Esophagus (tissue), 2 donors: ENCODE results near the gene KRTAP5-3. TPM values are rescaled to one million over a fixed set of nuclear protein-coding genes. Genes with fewer than 3 reads are reported as not detected.

Experiments
- H3K27ac ChIP-seq, 2 donors: one replicate each; pipeline ENCODE4 v1.5.1; 2013; ENCODE audit warnings: low read depth in 2 of 2, mild to moderate bottlenecking in 2 of 2, inconsistent platforms in 1 of 2, low read length in 1 of 2, moderate library complexity in 1 of 2
- H3K27me3 ChIP-seq, 2 donors: one replicate each; pipeline ENCODE4 v1.6.1; 2013; ENCODE audit warnings: low read length in 2 of 2, control low read depth in 1 of 2, mild to moderate bottlenecking in 1 of 2; ENCODE audit not compliant: insufficient read depth in 2 of 2, control insufficient read depth in 1 of 2
- H3K36me3 ChIP-seq, 2 donors: one replicate each; pipeline ENCODE4 v1.6.1; 2013; ENCODE audit warnings: low read length in 1 of 2; ENCODE audit not compliant: control insufficient read depth in 2 of 2, insufficient read depth in 2 of 2
- H3K4me1 ChIP-seq, 2 donors: one replicate each; pipeline ENCODE4 v1.6.1; 2013; ENCODE audit warnings: low read length in 1 of 2; ENCODE audit not compliant: control insufficient read depth in 2 of 2, insufficient read depth in 2 of 2
- H3K4me3 ChIP-seq, 2 donors: one replicate each; pipeline ENCODE4 v1.5.1; 2013; ENCODE audit warnings: low read length in 2 of 2, mild to moderate bottlenecking in 2 of 2, low read depth in 1 of 2, moderate library complexity in 1 of 2
- H3K9me3 ChIP-seq, 2 donors: one replicate each; pipeline ENCODE4 v1.6.1; 2013; ENCODE audit warnings: mild to moderate bottlenecking in 2 of 2, low read depth in 1 of 2, low read length in 1 of 2, moderate library complexity in 1 of 2; ENCODE audit not compliant: control insufficient read depth in 2 of 2, insufficient read depth in 1 of 2
- WGBS, 2 donors: extraction: QIAGEN DNeasy Blood & Tissue Kit; methylation state at CpG; one replicate each; pipeline ENCODE4 v1.1.7; 2013; 5-methylcytosine and 5-hydroxymethylcytosine counted together
- polyA plus RNA-seq, 2 donors: library from polyadenylated mRNA; stranded (reverse); fragments of 200-250 nt; gene quantifications; one replicate each; pipeline ENCODE4 v1.2.3, GENCODE V29; 2013
- donor health status: healthy with polysubstance abuse.
- donor health status: Bipolar disorder and iron deficiency.

Gene KRTAP5-3
- polyA plus RNA-seq, 2 donors, result not detected

DNA sequence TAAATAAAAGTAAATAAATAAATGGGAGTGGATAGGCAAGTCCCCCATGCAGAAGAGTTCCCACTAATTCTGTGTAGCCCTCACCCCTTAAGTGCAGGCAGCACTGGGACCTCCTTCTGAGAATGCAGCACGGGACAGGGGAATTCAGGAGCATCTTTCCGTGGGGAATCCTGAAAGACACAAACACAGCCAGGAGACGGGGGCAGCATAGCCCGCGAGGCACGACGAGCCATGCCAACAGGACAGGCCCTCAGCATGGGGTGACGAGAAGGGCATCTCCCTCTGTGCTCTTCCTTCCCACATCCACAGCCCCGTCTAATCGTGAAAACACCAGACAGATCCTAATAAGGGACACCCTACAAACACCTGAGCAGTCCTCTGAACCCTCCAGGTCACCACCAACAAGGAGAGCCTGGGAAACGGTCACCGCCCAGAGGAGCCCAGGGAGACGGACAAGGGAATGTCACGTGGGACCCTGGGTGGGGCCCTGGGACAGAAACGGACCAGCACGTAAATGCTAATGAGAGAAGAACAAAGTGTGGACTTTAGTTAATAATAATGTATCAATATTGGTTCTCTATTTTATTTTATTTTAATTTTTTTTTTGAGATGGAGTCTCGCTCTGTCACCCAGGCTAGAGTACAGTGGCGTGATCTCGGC is 28.2 kb upstream of the KRTAP5-3 start:
- H3K27ac ChIP-seq, result no peak overlapping the region
- no peaks in the 10 kb centered on the region for H3K36me3 ChIP-seq
- H3K27me3 ChIP-seq, result peaks cover 2 to 3% of the 10 kb centered on the region in 2 donors
- 84 to 87% methylated on average over 19 of the region's 19 CpGs for WGBS, 2 donors
- no peak overlapping the region for H3K4me3 ChIP-seq
- H3K4me1 ChIP-seq, result no peaks in the 10 kb centered on the region
- H3K9me3 ChIP-seq, result no peaks in the 10 kb centered on the region

DNA sequence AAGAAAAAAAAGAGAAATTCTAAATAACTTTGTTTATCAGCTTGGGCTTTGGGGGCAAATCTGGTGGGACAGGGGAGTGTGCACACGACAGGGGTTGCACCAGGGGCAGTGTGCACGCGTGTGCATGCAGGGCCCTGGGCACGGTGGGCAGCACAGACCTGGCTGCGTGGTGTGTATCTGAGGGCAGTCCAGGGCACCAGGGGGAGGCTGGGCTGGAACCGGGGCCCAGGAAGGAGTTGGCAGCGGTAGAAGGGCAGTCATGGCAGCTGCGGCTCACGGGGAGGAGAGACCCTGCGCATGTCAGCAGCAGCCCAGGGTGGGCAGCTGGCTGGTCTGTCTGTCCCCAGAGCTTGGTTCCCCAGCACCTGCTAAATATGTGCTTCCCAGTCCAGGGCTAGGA is 25.6 kb upstream of the KRTAP5-3 start:
- peaks cover 0 to 3% of the 10 kb centered on the region in 2 donors for H3K27me3 ChIP-seq

DNA sequence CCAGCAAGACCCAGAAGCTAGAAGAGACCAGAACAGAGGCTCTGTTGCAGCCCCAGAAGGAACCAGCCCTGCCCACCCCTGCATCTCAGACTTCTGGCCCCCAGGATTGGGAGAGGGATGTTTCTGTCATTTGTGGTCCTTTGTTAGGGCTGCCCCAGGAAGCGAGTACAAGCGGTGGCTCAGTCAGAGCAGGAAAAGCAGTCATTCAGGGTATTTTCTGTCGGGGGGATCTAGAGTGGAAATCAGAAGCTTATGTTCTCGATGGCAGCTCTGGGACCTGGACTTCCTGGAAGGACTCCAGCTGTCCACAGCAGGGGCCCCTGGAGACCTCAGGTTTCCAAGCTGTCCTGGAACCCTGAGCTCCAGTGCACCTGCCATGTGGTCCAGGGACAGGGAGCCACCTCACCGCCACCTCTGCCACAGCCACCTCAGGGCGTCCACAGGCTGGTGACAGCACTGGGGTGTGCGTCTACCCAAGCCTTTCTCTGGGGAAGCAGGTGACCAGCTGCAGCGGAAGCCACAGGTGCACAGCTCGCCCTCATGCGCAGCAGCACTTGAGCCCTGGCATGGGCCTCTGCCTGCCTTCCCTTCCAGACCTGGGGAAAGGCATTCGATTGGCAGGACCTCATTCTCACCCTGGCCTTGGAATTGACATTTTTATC is 23.9 kb upstream of the KRTAP5-3 start:
- Histone ChIP-seq H3K27me3 (peaks cover 0 to 3% of the 10 kb centered on the region in 2 donors), H3K36me3 (no peaks in the 10 kb centered on the region), H3K4me3 (no peak overlapping the region), H3K27ac (no peak overlapping the region), H3K4me1 (peaks cover 0 to 3% of the 10 kb centered on the region in 2 donors), H3K9me3 (peaks cover 0 to 4% of the 10 kb centered on the region in 2 donors)
- WGBS, 2 donors, result 65 to 68% methylated on average over 11 of the region's 11 CpGs

More for the DNA sequence above, 25.6 kb upstream of the KRTAP5-3 start:
- H3K36me3 ChIP-seq, result no peaks in the 10 kb centered on the region
- peaks cover 0 to 4% of the 10 kb centered on the region in 2 donors for H3K9me3 ChIP-seq
- WGBS, 2 donors, result 88 to 95% methylated on average over 9 to 10 of the region's 10 CpGs
- peaks cover 0 to 1% of the 10 kb centered on the region in 2 donors for H3K4me1 ChIP-seq
- H3K27ac ChIP-seq, result no peak overlapping the region
- H3K4me3 ChIP-seq, result no peak overlapping the region

DNA sequence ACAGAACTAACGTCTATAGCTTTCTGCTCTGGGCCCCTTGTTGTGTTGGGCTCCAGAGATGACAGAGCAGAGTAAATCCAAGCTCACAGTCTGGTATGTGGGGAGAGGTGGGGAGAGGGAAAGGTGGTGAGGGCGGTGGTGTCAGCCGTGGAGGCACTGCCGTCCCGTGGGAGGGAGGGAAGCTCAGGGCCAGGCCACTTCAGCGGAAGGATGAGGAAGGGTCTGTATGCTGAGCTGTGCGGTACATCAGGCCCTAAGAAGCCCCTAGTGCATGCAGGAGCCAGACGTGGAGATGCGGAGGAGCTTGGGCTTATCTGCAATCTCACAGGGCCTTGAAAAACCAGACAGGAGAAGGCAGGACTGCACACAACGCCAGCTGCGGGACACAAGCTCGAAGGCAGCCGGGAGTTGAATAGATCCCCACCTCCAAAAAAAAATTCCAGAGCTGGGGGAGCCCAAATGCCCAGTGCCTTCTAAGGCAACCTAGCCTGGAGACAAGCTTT is 22.9 kb upstream of the KRTAP5-3 start:
- Histone ChIP-seq H3K36me3 (no peaks in the 10 kb centered on the region), H3K27me3 (peaks cover 0 to 3% of the 10 kb centered on the region in 2 donors), H3K4me3 (no peak overlapping the region), H3K27ac (no peak overlapping the region), H3K4me1 (peaks cover 0 to 3% of the 10 kb centered on the region in 2 donors), H3K9me3 (peaks cover 0 to 4% of the 10 kb centered on the region in 2 donors)
- WGBS, 2 donors, result 62 to 71% methylated on average over 13 of the region's 13 CpGs

DNA sequence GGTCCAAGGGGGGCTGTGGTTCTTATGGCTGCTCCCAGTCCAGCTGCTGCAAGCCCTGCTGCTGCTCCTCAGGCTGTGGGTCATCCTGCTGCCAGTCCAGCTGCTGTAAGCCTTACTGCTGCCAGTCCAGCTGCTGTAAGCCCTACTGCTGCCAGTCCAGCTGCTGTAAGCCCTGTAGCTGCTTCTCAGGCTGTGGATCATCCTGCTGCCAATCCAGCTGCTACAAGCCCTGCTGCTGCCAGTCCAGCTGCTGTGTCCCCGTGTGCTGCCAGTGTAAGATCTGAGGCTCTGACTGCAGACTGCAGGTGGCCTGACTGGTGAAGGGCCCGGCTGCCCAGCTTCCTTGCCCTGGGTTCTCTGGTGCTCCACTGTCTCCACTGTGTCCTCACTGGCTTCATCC is 22.0 kb upstream of the KRTAP5-3 start:
- peaks cover 0 to 4% of the 10 kb centered on the region in 2 donors for H3K9me3 ChIP-seq
- no peaks in the 10 kb centered on the region for H3K36me3 ChIP-seq
- peaks cover 0 to 3% of the 10 kb centered on the region in 2 donors for H3K27me3 ChIP-seq
- peaks cover 0 to 3% of the 10 kb centered on the region in 2 donors for H3K4me1 ChIP-seq
- no peak overlapping the region for H3K4me3 ChIP-seq
- H3K27ac ChIP-seq, result no peak overlapping the region
- 55 to 72% methylated on average over 2 of the region's 2 CpGs for WGBS, 2 donors

DNA sequence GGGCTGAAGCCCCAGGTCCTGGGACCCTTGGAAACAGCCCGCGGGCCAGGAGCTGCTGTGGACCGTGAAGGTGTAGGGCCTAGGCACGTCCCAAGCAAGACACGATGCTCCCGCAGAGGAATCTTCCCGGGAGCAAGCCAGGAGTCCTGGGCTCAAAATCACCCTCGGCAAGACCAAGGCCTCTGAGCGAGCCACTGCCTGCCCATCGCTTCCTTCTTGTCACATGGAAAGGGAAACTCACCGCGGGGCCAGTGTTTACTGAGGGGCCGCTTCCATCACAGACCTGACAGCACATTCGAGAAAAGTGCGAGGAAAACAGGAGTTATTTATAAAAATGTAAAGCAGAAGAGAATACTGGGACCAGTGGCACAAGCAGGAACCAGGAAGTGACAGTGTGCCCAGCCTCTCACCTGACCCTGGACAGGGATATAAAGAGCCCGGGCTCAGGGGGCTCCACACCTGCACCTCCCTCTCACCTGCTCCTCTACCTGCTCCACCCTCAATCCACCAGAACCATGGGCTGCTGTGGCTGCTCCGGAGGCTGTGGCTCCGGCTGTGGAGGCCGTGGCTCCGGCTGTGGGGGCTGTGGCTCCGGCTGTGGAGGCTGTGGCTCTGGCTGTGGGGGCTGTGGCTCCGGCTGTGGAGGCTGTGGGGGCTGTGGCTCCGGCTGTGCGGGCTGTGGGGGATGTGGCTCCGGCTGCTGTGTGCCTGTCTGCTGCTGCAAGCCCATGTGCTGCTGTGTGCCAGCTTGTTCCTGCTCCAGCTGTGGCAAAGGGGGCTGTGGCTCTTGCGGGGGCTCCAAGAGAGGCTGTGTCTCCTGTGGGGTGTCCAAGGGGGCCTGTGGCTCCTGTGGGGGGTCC is 21.3 kb upstream of the KRTAP5-3 start, which contains the start of gene KRTAP5-5:
TSS of gene KRTAP5-5 (plus strand) at position 450 of the 860 bp plus-strand sequence. CDS start at position 516, 66 bp downstream.
- Histone ChIP-seq H3K9me3 (peaks cover 0 to 4% of the 10 kb centered on the region in 2 donors), H3K36me3 (no peaks in the 10 kb centered on the region), H3K4me3 (no peak within 1 kb of the TSS), H3K4me1 (peaks cover 0 to 3% of the 10 kb centered on the region in 2 donors), H3K27ac (no peak within 1 kb of the TSS), H3K27me3 (peaks cover 0 to 3% of the 10 kb centered on the region in 2 donors)
- 69 to 72% methylated on average over 24 to 25 of the region's 26 CpGs for WGBS, 2 donors

DNA sequence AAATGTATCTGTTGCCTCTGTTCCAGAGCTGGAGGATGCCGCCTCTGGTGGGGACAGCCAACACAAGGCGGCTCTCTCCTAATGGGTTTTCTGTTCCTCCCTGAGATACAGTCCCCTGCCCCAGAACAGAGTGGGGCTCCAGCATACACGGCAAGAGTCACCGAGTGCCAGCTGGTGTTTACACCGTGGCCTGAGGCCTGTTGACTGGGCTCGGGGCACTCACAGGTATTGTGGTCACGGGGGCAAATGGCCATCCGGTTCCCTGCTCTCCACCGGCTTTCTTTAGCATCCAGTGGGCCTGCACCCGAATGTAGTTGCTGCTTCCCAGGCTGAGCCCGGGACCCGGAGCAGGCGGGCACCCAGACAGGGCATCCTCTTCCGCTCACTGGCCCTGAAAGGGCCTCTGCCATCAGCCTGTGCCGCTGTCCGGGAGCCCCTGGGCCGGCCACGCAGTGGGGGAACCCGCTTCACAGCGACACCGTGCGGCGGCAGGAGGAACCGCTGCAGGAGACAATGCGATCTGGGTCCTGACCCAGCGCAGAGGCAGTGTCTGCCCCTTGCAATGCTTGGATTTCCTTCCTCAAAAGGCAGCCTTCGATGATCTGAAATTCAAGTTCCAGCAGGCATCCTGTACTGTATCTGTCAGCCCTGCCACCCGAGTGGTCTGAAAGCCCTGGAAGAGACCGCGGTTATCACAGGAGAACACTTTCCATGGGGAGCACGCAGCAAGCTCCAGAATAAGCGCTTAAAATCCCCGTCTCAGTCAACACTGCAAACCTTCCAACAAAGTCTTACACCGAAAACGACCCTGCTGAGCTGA is 20.5 kb upstream of the KRTAP5-3 start:
- H3K27me3 ChIP-seq, result peaks cover 0 to 3% of the 10 kb centered on the region in 2 donors
- peaks cover 0 to 3% of the 10 kb centered on the region in 2 donors for H3K4me1 ChIP-seq
- peaks cover 0 to 4% of the 10 kb centered on the region in 2 donors for H3K9me3 ChIP-seq
- no peaks in the 10 kb centered on the region for H3K36me3 ChIP-seq
- H3K4me3 ChIP-seq, result no peak overlapping the region
- H3K27ac ChIP-seq, result no peak overlapping the region
- 30 to 32% methylated on average over 35 of the region's 35 CpGs for WGBS, 2 donors

DNA sequence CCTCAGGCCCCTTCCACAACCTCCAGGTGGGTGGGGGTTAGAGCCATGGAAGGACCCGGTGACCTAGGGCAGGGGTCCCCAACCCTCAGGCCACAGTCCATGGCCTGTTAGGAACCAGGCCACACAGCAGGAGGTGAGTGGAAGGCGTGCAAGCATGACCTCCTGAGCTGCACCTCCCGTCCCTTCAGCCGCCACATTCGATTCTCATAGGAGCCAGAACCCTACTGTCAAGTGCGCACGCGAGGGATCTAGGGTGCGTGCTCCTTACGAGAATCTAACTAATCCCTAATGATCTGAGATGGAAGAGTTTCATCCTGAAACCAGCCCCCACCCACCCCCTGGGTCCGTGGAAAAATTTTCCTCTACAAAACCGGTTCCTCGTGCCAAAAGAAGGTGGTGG is 17.3 kb upstream of the KRTAP5-3 start:
- H3K9me3 ChIP-seq, result no peaks in the 10 kb centered on the region
- WGBS, 2 donors, result 69 to 77% methylated on average over 13 of the region's 13 CpGs
- H3K27ac ChIP-seq, result no peak overlapping the region
- no peak overlapping the region for H3K4me3 ChIP-seq
- no peaks in the 10 kb centered on the region for H3K36me3 ChIP-seq
- no peaks in the 10 kb centered on the region for H3K27me3 ChIP-seq
- peaks cover 0 to 3% of the 10 kb centered on the region in 2 donors for H3K4me1 ChIP-seq
